Measurements from ENCODE around the gene POLE2. TPM values are rescaled to one million over a fixed set of nuclear protein-coding genes. Genes with fewer than 3 reads are reported as not detected.

The POLE2 gene
- total and polyA plus RNA-seq, 2 of the 13 experiments (the other 11 are each of a cell fraction or from before 2014, with no cell fraction given): 16.6 to 37.0 TPM

DNA sequence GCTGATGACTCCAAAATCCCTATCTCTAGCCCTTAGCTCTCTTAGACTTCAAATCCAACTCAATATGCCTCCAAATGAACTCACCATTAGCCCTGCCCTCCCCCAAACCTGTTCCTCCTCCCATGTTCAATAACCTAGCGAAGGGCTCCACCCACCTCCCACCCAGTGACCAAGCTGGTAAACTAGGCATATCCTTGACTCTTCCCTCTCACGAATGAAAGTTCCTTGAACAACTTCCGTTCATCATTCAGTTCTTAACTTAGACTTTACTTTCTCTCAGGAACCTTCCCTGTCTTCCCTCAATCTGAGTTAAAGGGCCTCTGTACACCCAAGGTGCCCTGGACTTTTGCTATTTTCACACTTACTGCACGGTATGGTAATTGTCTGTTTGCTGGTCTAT lies 3.0 kb upstream of the POLE2 start:
- Histone ChIP-seq H2AFZ (ENCODE audit: low read length) (peak overlapping the region; percentile 66), H3K4me3 (replicated peaks in 1 of 3; ENCODE audit: insufficient read depth in 1 of 3, low read depth in 2 of 3, low read length in 3 of 3) (peak overlapping the region; percentile 17 to 75 (median 31); a peak in 5 of 6 replicates), H3K36me3 (replicated peaks in 1 of 2; ENCODE audit: control insufficient read depth in 1 of 2, insufficient read depth in 2 of 2, low read length in 2 of 2) (no peaks in the 10 kb centered on the region), H3K4me2 (ENCODE audit: low read depth, low read length) (peak overlapping the region; percentile 73), H3K27me3 (ENCODE audit: control insufficient read depth in 1 of 2, insufficient read depth in 2 of 2, low read length in 2 of 2) (no peaks in the 10 kb centered on the region; a peak in 2 of 5 replicates), H3K9ac (ENCODE audit: insufficient read depth, low read depth, low read length) (no peak overlapping the region), H3K9me3 (ENCODE audit: low read length) (no peaks in the 10 kb centered on the region), H4K20me1 (ENCODE audit: insufficient read depth, low read length) (no peaks in the 10 kb centered on the region), H3K79me2 (ENCODE audit: insufficient read depth, low read length) (peaks cover 15% of the 10 kb centered on the region), H3K4me1 (ENCODE audit: insufficient read depth, low read length) (peaks cover 49% of the 10 kb centered on the region), H3K27ac (ENCODE audit: extremely low read length, insufficient read depth, low read length) (no peak overlapping the region)
- ChIA-PET POLR2A (interaction anchor here (1.2 to 4.6 kb wide), 4 partner anchors 49 to 78 kb away, joined by 4 to 64 read pairs (median 6); partner anchors contain the start of genes KLHDC2, MGAT2 and RPL36AL), CTCF (ENCODE audit: low intra/inter-chr PET ratio, low total read pairs) (no interaction called here)
- no TSS peak for BruUV-seq (replicated peaks)
- TF ChIP-seq ZBTB10 (CRISPR knock-in tag; IDR thresholded peaks at IDR 0.05; ENCODE audit: borderline replicate concordance) (no peak), PBX3 (CRISPR knock-in tag; IDR thresholded peaks at IDR 0.05; ENCODE audit: borderline replicate concordance) (no peak), SIN3A (IDR thresholded peaks at IDR 0.05; ENCODE audit: borderline replicate concordance, low read depth, low read length) (no peak), ZNF644 (CRISPR knock-in tag; IDR thresholded peaks at IDR 0.05; ENCODE audit: low read depth) (0 out of 2 replicates have a peak, but pooled peaks have one; percentile 23)
- ATAC-seq (0 out of 3 replicates have a peak, but pooled peaks have one; percentile 6), DNase-seq (ENCODE audit: low spot score) (no peak), FAIRE-seq (peak; percentile 28)
- 8% methylated on average over 4 of the region's 4 CpGs for WGBS (ENCODE audit: low lambda C conversion rate)
- in situ Hi-C loops (cut with HindIII; ENCODE audit: extremely low pct_ligation_motif_present, low pct_unique_long_range_greater_than_20kb) (loop anchor here (10.0 kb wide), 1 partner anchor 74 kb away; the partner anchor contains the start of gene KLHDC2), intact Hi-C loops (cut with micrococcal nuclease; ENCODE audit: unreplicated experiment) (loop anchor here (5.0 kb wide), 2 partner anchors 49 to 161 kb away; partner anchors contain the start of gene NEMF)
